HG03045 (cell line): ENCODE data around the gene EXOC6B.

Experiments used
- ATAC-seq: cut with Tn5 transposase; IDR thresholded peaks from one replicate; pipeline ENCODE4 v1.9.1; 2021; ENCODE audit warnings: mild to moderate bottlenecking, moderate library complexity; ENCODE audit not compliant: unreplicated experiment

The EXOC6B gene

DNA sequence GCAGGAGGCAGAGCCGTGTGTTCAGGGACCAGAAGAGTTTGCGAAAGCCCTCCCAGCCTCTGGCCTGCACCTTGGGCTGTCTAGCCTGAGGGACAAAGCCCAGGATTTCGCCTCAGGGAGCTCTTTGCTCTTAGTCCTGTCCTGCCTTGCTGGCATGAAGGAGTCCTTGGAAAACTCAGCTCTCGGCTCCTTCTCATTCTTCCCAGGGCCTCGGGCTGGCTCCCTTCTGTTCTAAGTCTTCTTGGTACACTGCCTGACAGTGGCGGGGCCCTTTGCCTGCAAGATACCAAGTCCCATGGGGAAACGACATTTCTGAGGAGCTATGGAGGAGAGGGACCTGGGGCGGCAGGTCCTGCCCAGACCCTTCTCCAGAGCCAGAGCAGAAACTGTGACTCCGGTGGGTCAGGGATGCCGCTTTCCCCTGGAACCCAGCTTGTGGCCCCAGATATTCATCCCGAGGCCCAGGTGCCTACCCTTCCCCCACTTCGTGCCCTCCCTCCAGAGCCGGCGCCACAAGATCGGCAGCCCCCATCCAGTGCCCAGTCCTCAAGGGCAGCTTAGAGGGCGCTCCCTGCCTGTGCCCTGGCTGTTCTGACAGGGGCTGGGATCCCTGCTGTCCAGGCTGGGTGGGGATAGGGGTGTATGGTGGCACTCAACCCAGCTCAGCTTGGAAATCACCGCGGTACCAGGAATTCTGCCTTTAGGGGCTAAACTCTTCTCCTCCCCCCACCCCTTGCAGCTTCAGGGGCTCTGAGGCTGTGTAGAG lies 672.6 kb downstream of the EXOC6B start:
- ATAC-seq, result no peak

DNA sequence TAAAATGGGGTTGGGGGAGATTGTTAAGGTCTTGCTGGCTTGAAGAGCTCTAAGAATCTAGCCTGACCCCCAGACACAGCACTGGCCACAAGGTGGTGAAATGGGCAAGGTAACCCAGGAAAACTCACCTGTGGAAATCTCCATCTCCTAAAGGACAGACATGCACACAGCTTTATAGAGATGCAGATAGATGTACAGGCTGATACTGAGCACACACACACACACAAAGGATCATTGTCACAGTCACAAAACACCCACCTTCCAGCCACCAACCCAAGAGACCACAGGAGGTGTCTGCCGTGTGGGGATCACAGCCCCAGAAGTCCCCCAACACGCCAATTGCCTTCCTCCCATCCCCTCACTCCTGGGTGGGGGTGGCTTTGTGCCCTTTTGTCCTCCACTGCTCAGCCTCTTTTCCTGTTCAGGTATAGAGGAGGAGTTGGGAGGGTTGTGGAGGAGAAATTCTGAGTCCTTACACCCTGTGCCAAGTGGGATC lies 674.9 kb downstream of the EXOC6B start:
- ATAC-seq, result no peak

DNA sequence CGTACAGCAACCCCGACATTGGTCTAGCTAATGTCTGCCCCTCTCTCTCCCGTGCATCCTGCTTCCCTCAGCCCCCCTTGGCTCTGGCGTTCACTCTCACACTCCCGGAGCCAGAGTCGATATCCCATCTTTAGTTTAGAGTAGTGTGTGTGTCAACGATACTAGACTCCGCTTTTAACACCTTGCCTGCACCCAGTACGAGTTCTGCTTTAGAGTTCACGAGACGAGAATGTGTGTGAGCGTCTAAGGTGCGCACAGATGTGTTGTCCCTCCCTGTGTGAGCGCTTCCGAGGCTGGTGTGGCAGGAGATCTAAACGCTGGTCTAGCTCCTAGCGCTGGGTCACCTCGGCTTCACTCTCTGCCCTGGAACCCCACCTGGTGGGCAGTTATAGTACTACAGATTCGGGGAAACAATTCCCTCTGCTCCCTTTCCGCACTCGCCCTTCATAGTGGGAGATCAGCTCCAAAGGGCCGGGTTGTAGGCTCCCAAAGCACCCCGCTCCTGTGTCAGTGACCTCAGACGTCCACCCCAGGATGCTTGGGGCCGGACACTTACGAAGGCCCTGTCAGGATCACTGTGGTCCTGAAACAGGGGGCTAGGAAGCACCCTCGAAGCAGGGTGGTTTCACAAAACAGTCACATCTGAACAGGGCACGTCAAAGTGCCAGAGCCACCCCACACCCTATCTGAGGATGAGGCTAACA lies 675.5 kb downstream of the EXOC6B start:
- ATAC-seq, result peak; percentile 71

DNA sequence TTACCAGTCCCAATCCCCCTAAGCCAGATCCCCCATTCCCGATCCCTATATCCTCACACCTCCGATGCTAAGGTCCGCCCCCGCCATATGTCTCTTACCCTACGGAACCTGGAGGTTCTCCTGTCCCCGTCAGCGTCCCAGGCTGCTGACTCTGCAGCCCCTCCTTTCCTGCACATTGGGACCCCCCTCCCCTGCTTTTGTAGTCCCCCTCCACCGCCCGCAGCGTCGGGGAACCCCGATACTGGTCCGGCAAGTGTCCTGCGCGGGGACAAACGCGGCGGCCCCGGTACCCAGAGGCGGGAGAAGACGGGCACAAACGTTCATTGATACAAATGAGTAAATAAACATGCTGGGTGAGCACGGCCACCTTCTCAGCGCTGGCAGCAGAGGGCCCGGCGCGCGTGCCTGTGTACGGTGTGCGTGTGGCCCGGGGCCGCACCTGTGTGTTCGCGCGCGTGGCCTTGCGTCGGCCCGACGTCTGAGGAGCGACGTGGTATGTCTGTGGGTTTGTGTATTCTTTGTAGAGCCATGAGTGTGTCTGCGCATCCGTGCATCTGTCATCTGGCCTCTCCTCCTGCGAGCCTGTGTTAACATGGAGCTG lies 676.2 kb downstream of the EXOC6B start:
- ATAC-seq, result no peak

DNA sequence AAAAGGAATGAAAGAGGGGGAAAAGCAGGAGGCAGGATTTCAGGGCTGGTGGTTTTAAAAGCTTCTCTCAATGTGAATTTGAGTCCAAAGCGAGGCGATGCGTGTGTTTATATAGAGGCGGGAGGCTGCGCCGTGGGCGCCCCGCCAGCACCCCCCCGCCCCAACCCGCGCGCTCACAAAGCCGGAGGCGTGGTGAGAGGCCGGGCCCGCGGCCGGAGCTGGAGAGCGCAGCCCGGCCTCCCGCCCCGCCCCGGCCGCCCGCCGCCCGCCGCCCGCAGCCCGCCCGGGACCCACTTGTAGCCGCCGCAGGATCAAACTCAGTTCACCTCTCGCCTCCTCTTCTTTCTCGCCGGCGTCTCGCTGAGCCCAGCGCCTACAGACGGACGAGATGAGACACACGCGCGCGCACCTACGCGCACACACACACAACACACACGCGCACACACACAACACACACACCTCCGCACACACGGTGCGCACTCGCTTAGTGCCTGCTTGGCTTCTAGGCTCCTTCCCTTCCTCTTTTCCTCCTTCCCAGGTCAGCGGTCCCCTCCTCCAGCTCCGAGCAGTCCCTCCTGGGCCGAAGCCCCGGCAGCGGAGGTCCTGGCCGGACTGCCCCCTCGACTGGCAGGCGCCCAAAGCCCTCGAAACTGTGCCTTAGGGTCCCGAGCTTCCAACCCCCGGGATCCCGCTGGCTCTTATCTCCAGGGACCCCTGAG lies 676.8 kb downstream of the EXOC6B start:
- no peak for ATAC-seq

DNA sequence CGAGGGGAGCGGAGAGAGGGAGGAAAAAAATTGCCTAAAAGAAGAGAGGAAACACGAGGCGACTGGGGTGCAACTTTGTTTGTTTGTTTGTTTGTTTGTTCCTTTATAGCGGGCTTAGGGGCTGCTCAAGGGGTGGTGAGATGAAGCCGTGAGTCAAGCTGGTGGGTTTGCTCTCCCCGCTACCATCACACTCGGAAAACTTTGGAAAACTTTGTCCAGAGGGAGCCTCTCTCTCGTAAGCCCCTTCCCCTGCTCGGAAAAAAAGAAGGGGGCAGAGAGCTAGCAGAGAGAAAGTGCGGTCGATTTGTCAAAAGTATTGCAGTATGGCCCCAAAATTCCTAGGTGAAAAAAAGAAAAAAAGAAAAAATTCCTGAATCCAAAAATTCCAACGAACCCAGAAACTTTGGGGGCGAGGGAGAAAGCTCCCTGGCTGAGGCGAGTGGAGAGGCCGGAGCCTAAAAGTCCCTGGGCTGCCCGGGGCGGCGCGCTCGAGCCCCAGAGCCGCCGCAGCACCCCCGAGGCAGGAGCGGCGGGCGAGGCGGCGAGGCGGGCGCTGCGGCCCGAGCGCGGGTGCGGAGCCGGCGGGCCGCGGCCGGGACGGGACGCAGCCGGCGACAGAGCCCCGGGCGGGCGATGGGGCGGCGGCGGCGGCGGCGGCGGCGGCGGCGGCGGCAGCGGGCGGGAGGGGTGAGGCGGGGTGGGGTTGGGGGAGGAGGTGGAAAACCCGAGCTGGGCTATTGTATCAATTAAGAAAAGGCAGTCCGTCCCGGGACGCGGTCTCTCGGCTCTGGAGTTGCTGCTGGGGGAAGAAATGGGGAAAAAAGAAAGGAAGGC lies 677.6 kb downstream of the EXOC6B start:
- no peak for ATAC-seq

DNA sequence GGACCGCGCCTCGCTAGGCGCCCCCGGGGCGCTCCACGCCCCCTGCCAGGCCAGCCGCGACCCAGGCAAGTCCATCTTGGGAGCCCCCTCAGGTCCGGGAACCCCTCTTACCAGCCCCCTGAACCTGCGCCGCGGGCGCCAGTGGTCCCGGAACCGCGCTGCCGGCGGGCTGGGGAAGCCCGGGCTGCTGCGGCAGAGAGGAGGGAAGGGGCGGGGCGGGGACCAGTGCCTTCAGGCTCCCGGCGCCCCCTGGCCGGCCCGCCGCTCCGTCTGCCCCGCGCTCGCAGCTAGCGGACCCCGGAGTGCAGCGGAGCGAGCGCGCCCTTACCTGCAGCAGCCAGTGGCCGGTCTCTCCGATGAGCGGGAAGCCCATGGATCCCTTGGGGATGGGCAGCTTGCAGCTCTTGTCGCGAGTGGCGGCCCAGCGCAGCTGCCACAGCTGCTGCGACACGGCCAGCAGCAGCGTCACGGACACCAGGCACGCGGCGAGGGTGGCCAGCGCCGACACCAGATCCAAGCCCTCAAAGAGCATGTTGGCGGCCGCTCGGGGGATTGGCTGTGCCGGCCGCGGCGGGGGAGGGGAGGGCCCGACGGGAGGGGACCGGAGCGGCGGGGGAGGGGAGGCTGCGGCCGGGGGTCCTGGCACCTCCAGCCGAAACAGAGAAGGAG lies 678.4 kb downstream of the EXOC6B start, which contains the start of gene CYP26B1:
Gene CYP26B1, minus strand, starts transcription at position 560 of the 669 bp plus-strand sequence. Its CDS starts 28 bp downstream, at position 532.
- ATAC-seq, result no peak

DNA sequence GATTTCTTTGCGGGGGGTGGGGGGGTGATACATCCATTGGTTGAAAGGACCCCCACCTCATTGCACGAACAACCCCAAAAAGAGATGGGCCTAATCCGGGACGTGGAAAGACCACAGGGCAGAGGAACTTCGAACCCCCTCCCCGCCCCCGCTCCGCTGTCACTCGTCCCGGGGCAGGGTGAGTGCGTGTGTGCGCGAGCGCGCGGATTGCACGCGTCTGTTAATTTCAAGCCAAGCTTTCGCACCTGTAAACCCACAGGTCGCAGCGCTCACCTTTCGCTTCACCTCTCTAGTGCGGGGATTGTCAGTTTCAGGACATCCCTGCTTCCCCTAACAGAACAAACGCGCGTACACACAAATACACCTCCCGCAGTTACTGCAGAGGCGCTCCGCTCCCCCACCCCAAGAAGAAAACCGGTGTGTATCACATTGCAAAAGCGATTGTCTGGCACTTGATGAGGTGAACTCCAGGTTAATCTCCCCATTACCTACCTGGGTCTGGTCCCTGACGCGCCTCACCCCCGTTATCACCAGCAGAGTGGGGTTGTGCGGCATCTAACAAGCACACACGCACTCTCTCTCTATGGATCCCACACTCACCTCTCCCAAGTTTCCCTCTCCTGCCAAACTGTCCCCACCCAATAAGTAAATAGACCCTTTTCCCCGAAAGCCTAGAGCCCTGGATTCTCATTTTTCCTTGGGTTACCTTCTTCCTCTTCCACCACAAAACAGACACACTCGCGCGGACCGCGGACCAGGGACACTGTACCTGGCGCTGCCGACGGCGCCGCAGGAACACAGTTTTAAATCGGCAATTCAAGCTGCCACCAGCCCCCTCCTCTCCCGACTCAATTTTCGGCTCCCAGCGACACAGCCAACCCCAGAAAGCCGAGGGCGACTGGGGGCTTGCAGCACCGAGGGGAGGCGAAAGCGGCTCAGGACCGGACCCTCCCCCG lies 679.2 kb downstream of the EXOC6B start:
- ATAC-seq, result no peak

DNA sequence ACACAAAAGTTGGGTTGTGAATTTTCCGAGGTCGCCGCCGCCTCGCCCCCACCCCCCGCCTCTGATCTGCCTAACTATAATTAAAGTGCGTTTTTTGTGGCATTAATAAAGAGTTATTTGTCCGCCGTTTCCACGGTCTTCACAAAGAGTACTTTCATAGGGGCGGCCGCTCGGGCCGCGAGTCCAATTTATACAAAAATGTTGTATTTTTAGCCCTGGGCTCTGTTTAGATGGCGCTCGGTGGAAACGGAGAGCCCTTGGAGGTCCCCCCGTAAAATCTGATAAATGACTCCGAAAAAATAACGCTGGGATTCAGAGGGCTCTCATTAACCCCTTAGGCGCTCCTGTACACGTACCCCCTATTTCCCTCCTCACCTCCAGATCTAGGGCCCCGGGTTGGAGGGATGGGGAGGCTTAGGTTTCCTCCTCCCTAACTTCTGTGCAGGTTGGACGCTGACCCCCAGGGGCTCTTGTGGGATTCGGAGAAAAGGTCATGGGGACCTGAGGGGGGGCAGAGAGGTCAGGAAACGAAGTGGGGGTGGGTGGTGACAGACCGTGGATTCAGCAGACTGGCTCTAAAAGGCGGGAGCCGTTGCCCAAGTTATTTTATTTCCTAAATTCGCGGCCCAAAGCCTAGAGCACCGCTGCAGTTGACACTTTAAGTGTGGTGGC lies 680.0 kb downstream of the EXOC6B start:
- no peak for ATAC-seq

DNA sequence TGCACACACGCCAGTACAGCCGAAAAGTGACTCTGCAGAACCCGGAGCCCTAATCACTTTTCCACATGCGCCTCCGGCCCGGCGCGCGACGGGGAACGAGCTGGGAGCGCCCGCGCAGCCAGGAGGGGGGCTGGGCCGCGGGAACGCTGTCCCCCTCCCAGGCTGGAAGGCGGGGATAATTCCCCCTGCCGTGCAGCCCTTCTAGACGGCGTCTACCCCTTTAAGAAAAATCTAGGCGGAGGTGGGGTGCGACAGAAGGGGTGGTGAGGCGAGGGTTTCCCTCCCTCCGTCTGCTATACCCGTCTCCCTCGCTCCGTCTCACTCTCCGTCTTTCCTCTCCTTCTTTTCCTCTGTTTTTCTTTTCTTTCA lies 680.6 kb downstream of the EXOC6B start:
- ATAC-seq, result no peak

DNA sequence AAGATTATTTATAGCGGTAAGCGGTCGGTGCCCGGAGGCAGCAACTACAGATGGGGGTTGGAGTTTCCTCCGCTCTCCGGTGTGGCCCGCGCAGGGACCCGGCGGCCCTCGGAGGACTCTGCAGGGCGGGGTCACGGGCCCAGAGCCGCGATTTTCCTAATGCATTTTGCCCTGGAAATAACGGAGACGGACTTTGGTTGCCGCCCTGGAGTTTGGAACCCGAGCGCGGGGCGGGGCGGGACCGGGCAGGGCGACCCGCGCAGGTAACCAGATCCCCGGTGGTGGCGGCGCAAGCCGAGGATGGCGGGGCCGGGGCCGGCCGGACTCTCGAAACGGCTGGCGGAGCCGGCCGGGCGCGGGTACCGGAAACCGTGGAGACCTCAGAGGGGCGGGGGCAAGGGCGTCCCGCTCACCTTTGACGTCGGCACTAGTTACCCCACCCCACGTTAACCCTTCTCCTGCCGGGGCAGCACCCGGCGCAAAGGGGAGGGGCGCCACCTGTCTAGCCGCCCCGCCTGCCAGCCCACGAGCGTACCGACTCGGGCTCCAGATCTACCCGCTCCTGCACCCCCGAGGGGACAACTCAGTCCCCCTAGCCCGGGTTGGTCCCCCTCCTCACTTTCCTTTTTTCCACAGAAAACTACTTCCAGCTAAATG lies 681.1 kb downstream of the EXOC6B start:
- no peak for ATAC-seq

DNA sequence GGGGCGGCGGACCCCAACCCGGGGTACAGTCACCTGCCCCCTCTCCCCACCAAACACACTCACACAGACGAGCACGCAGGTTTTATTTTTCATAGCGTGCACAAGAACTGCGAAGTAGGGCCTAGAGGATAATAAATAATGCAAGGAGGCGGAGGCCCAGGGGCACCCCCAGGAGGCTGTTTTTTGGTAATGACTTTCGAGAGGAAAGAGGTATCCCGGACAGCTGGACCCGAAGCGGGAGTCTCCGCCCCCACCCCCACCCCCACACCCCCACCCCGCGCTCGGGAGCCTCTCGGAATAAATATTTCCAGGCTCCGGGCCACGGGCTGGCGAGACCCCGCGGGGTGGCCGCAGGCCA lies 681.6 kb downstream of the EXOC6B start:
- no peak for ATAC-seq

DNA sequence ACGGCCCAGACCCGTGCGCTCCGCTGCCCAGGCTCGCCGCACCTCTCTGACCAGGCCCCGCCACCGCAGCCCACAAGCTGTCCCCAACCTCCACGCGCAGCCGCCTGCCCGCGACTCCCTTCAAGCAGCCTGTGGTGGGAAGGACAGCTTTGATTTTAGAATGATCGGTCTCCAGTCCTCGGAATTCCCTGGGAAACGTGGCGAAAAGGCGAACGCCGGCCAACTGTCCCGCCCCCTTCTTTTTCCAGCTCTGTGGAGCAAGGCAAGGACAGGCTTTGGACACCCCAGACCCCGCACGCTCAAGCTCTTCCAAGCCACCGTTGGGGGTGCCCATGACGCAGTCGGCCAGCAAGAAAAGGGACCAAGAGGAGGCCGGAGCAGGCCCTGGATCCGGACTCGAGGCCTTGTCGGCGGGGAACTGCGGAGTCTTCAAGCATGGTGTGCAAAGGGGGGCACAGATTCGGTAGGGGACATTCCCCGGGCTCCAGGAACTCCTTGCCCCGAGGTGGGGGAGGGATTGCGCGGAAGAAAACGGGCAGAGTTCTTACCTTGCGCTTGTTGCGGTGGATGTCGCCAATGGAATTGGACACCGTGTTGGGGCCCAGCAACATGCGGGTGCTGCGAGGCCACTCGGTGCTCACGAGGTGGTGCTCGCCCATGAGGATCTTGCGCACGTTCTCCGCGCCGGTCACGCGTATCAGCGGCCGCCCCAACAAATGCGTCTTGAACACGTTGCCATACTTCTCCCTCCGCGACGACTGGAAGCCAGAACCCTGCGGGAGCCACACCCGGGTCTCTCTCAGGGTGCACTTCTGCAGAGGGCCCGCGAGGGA lies 682.2 kb downstream of the EXOC6B start:
- no peak for ATAC-seq

DNA sequence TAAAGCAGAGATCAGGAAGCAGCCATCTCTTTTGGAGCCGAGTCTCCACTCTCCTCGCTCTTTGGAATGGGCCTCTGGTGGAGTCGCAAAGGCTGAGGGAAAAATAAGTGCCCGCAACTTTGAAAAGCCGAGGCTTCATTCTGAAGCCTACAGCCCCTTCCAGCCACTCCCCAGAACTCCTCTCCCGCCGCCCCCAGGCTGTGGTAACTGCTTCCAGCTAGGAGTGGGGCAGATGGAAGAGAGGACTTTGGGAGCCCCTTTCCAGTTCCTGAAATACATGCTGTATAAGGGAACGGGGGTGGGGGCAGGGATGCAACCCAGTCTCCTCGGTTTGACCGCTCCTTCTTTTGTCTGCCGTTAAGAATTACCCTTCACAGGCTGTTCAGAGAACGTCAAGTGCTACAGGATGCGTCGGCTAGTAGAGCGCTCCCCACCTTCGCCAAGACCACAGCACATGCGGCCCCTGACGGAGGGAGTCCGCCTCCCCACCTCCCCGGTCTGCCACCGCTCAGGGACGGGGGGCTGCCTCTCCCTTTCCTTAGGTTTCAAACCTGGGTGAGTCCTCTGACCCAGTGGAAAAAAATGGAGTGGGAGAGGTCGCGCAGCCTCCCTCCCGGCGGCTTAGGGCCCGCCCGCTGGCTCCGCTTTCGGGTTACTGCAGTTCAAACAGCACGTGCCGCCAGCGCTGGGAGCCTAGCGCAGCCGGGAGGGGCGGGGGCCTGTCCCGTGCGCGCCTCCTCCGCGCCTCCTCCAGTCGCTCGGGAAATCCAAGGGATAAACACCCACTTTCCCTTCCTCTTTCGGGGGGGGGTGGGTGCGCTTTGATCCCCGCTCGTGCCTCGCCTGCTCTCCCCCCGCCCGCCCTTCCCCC lies 683.0 kb downstream of the EXOC6B start:
- ATAC-seq, result no peak

DNA sequence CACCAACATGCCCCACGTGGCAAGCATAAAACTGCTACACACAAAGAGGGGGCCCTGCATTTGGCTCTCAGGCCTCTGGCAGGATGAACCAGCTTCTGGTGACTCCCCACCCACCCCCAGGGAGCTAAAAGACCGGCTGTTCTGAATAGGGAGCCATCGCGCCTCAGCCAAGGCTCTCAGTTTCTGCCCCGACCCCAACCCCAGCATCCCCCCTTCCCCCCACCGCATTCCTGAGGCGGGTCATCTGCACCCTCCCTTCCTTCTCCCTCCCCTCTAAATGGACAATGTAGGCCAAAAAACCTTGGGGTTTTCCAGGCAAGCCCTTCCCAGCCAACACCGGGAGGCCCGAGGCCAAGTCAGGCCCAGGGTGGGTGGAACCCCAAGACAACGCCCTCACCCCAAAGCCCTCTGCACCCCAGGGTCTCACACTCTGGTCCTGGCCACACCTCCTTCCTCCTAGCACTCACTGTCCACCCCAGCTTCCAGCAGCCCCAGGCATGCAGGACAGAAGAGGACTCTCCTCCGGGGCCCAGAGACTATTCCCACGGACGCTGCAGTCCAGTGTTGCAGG lies 683.9 kb downstream of the EXOC6B start:
- no peak for ATAC-seq
